HG02943 (cell line): ENCODE measurements around the gene TECPR2.
A peak's percentile ranks its signal among the peaks of the same experiment; 100 is the strongest.
"Not testable (repeated sequence)": the region's sequence is repeated elsewhere in the genome, so short reads cannot be mapped to it uniquely, and the experiment has no call there.

Source experiments
- ATAC-seq: cut with Tn5 transposase; IDR thresholded peaks from one replicate; pipeline ENCODE4 v1.9.1; 2021; ENCODE audit warnings: mild to moderate bottlenecking, low read depth, moderate library complexity; ENCODE audit not compliant: unreplicated experiment

The TECPR2 gene

GRCh38 chr14:102362545-102363181 lies at the start of gene TECPR2, which contains the start of gene CINP:
Gene TECPR2 (plus strand): TSS chr14:102362941. CDS start chr14:102376722, 13,781 bp downstream.
Gene CINP (minus strand): TSS chr14:102362890. CDS start chr14:102362851, 39 bp downstream.
- ATAC-seq: peak; percentile 76

- peak; percentile 51 for ATAC-seq
Measured at GRCh38 chr14:102314242-102315011, 48.3 kb upstream of the TECPR2 start.

- ATAC-seq: no peak
Measured at GRCh38 chr14:102315121-102315520, 47.6 kb upstream of the TECPR2 start.

- ATAC-seq: no peak
Measured at GRCh38 chr14:102316338-102316742, 46.4 kb upstream of the TECPR2 start.

GRCh38 chr14:102316743-102317563 lies 45.8 kb upstream of the TECPR2 start:
- ATAC-seq: peak; percentile 51

GRCh38 chr14:102317564-102318248 lies 45.0 kb upstream of the TECPR2 start:
- no peak for ATAC-seq

GRCh38 chr14:102318781-102319276 lies 43.9 kb upstream of the TECPR2 start:
- ATAC-seq: no peak

GRCh38 chr14:102319351-102320032 lies 43.2 kb upstream of the TECPR2 start, which contains the start of gene ZNF839:
Gene ZNF839 (plus strand): TSS chr14:102319746. CDS start chr14:102319766, 20 bp downstream.
- ATAC-seq: peak; percentile 46

GRCh38 chr14:102320033-102320660 lies 42.6 kb upstream of the TECPR2 start:
- ATAC-seq: peak; percentile 15

- no peak for ATAC-seq
Measured at GRCh38 chr14:102320671-102321455, 41.9 kb upstream of the TECPR2 start.

- ATAC-seq: no peak
Measured at GRCh38 chr14:102321456-102322422, 41.0 kb upstream of the TECPR2 start.

- no peak for ATAC-seq
Measured at GRCh38 chr14:102323102-102323501, 39.6 kb upstream of the TECPR2 start.

- no peak for ATAC-seq
Measured at GRCh38 chr14:102325791-102326345, 36.9 kb upstream of the TECPR2 start.

- no peak for ATAC-seq
Measured at GRCh38 chr14:102326583-102326982, 36.2 kb upstream of the TECPR2 start.

GRCh38 chr14:102329381-102329780 lies 33.4 kb upstream of the TECPR2 start:
- ATAC-seq: not testable (repeated sequence)

- ATAC-seq: no peak
Measured at GRCh38 chr14:102330806-102331205, 31.9 kb upstream of the TECPR2 start.

GRCh38 chr14:102333390-102333789 lies 29.4 kb upstream of the TECPR2 start:
- ATAC-seq: no peak
